GM23338 (cell line): ENCODE data around the gene AGBL4. TPM values are rescaled to one million over a fixed set of nuclear protein-coding genes. Genes with fewer than 3 reads are reported as not detected.

Source experiments
- ATAC-seq: fragments of 200-7000 bp; cut with Tn5 transposase; 3 replicates; pipeline ENCODE4 v1.9.1; 2020
- DNase-seq: peaks from one replicate; pipeline ENCODE4 v3.0.0-alpha.2; 2015; ENCODE audit warnings: low spot score
- H2AFZ ChIP-seq: fragments of 200-600 bp; sonication (generic); 2 replicates; pipeline ENCODE4 v1.8.0; 2016; ENCODE audit warnings: antibody characterized with exemption, mild to moderate bottlenecking, moderate library complexity
- H3F3A ChIP-seq: fragments of 200-600 bp; sonication (generic); replicated peaks from 2 replicates; pipeline ENCODE4 v1.8.0; 2017; ENCODE audit warnings: antibody characterized with exemption, mixed run types, low read depth
- H3K27ac ChIP-seq: fragments of 200-600 bp; sonication (generic); 2 replicates; pipeline ENCODE4 v1.6.1; 2016; ENCODE audit warnings: low read depth
- H3K27me3 ChIP-seq: fragments of 200-600 bp; sonication (generic); 2 replicates; pipeline ENCODE4 v1.8.0; 2016; ENCODE audit warnings: mild to moderate bottlenecking, mixed run types, moderate library complexity; ENCODE audit not compliant: insufficient read depth
- H3K36me3 ChIP-seq: fragments of 200-600 bp; sonication (generic); 2 replicates; pipeline ENCODE4 v1.8.0; 2016; ENCODE audit warnings: mild to moderate bottlenecking; ENCODE audit not compliant: insufficient read depth
- H3K4me1 ChIP-seq: fragments of 200-600 bp; sonication (generic); 2 replicates; pipeline ENCODE4 v1.8.0; 2016; ENCODE audit warnings: mild to moderate bottlenecking, moderate library complexity; ENCODE audit not compliant: insufficient read depth
- H3K4me2 ChIP-seq: fragments of 200-600 bp; sonication (generic); 2 replicates; pipeline ENCODE4 v1.7.1; 2017; ENCODE audit warnings: mixed run types
- H3K4me3 ChIP-seq: fragments of 200-600 bp; sonication (generic); 2 replicates; pipeline ENCODE4 v1.6.1; 2016; ENCODE audit warnings: mixed run types
- H3K79me2 ChIP-seq: fragments of 200-600 bp; sonication (generic); replicated peaks from 2 replicates; pipeline ENCODE4 v1.8.0; 2017; ENCODE audit warnings: mild to moderate bottlenecking; ENCODE audit not compliant: insufficient read depth
- H3K9me2 ChIP-seq: fragments of 200-600 bp; sonication (generic); 2 replicates; pipeline ENCODE4 v1.8.0; 2017; ENCODE audit not compliant: insufficient read depth
- H4K20me1 ChIP-seq: fragments of 200-600 bp; sonication (generic); replicated peaks from 2 replicates; pipeline ENCODE4 v1.8.0; 2017; ENCODE audit warnings: mild to moderate bottlenecking; ENCODE audit not compliant: insufficient read depth
- H3K27ac Mint-ChIP-seq: 2 replicates; pipeline ENCODE4 v1.8.0; 2020; ENCODE audit warnings: inconsistent platforms, mild to moderate bottlenecking, moderate library complexity, mixed read lengths
- H3K27me3 Mint-ChIP-seq: 3 replicates; pipeline ENCODE4 v1.8.0; 2022; ENCODE audit warnings: low read depth, mild to moderate bottlenecking, moderate library complexity, mixed read lengths, inconsistent platforms; ENCODE audit not compliant: insufficient read depth, poor library complexity
- H3K36me3 Mint-ChIP-seq: 3 replicates; pipeline ENCODE4 v1.8.0; 2021; ENCODE audit warnings: low read depth, mild to moderate bottlenecking, inconsistent platforms, moderate library complexity, mixed read lengths
- H3K4me1 Mint-ChIP-seq: 3 replicates; pipeline ENCODE4 v1.8.0; 2020; ENCODE audit warnings: mild to moderate bottlenecking, inconsistent platforms, mixed read lengths
- H3K4me3 Mint-ChIP-seq: 3 replicates; pipeline ENCODE4 v1.8.0; 2021; ENCODE audit warnings: moderate library complexity, mild to moderate bottlenecking, inconsistent platforms, mixed read lengths
- H3K9me3 Mint-ChIP-seq: 3 replicates; pipeline ENCODE4 v1.8.0; 2020; ENCODE audit warnings: moderate library complexity, mild to moderate bottlenecking, inconsistent platforms, mixed read lengths
- CREB1 ChIP-seq: fragments of 250-450 bp; sonication (Bioruptor Pico); IDR thresholded peaks from 2 replicates; pipeline ENCODE4 v1.5.0; 2020; ENCODE audit warnings: low read depth, mild to moderate bottlenecking, moderate library complexity
- CTCF ChIP-seq, 2 experiments: fragments of 200-600 bp in 1 of 2; sonication (generic) in 1 of 2; conservative IDR thresholded peaks; 2 replicates each; pipeline versions ENCODE4 v1.5.1 to v1.6.1; 2016 to 2017; ENCODE audit warnings: antibody characterized with exemption in 2 of 2, low read depth in 2 of 2, mild to moderate bottlenecking in 2 of 2, moderate library complexity in 1 of 2
- ETS1 ChIP-seq: IDR thresholded peaks from 2 replicates; pipeline ENCODE4 v1.6.1; 2016; ENCODE audit warnings: antibody characterized with exemption
- EZH2 ChIP-seq: fragments of 200-600 bp; sonication (generic); IDR thresholded peaks from one replicate; pipeline ENCODE4 v1.8.0; 2017; ENCODE audit warnings: antibody characterized with exemption, mild to moderate bottlenecking, low read depth; ENCODE audit not compliant: unreplicated experiment
- EZH2phosphoT487 ChIP-seq: fragments of 200-600 bp; sonication (generic); IDR thresholded peaks from one replicate; pipeline ENCODE4 v1.8.1; 2018; ENCODE audit warnings: antibody characterized with exemption; ENCODE audit not compliant: unreplicated experiment
- JUNB ChIP-seq: IDR thresholded peaks from one replicate; pipeline ENCODE4 v1.6.1; 2016; ENCODE audit warnings: antibody characterized with exemption; ENCODE audit not compliant: unreplicated experiment
- NANOG ChIP-seq: IDR thresholded peaks from 2 replicates; pipeline ENCODE4 v1.6.1; 2016; ENCODE audit warnings: antibody characterized with exemption, borderline replicate concordance
- POLR2AphosphoS5 ChIP-seq: IDR thresholded peaks from 2 replicates; pipeline ENCODE4 v1.6.1; 2016; ENCODE audit warnings: antibody characterized with exemption, low read depth
- REST ChIP-seq: IDR thresholded peaks from one replicate; pipeline ENCODE4 v1.6.1; 2018; ENCODE audit warnings: antibody characterized with exemption; ENCODE audit not compliant: unreplicated experiment
- STAT1 ChIP-seq: IDR thresholded peaks from one replicate; pipeline ENCODE4 v1.6.1; 2016; ENCODE audit warnings: antibody characterized with exemption; ENCODE audit not compliant: unreplicated experiment
- ZNF114 ChIP-seq: fragments of 250-450 bp; sonication (Bioruptor Pico); IDR thresholded peaks from 2 replicates; pipeline ENCODE4 v1.5.0; 2020; ENCODE audit warnings: mild to moderate bottlenecking, moderate library complexity
- ZNF331 ChIP-seq: fragments of 250-450 bp; sonication (Bioruptor Pico); IDR thresholded peaks from 2 replicates; pipeline ENCODE4 v1.5.0; 2020; ENCODE audit warnings: low read depth, mild to moderate bottlenecking, moderate library complexity
- ZNF462 ChIP-seq: fragments of 250-450 bp; sonication (Bioruptor Pico); IDR thresholded peaks from 2 replicates; pipeline ENCODE4 v1.5.0; 2020; ENCODE audit warnings: mild to moderate bottlenecking, moderate library complexity
- polyA plus RNA-seq: library from polyadenylated mRNA; unstranded; fragments of >200 nt; fragmentation: Nextera tagmentation; extraction: Ambion mirVana; gene quantifications from 2 replicates; pipeline ENCODE4 v1.2.1, GENCODE V29; 2016
- total RNA-seq: library from RNA; depleted of rRNA; stranded (reverse); fragments of >200 nt; shearing (Covaris generic); gene quantifications from 2 replicates; pipeline ENCODE4 v1.2.3, GENCODE V29; 2014

AGBL4 gene
- total and polyA plus RNA-seq, 2 experiments from 2014 or later: 0.91 to 1.5 TPM

GRCh38 chr1:48644905-48645605 lies 1378.7 kb downstream of the AGBL4 start:
- Histone ChIP-seq H3K27ac (no peak overlapping the region), H2AFZ (peak overlapping the region; percentile 9; the same call in 1 of the 2 replicates), H3K4me2 (no peak overlapping the region), H3K27me3 (no peaks in the 10 kb centered on the region), H3K9me2 (peaks cover 5% of the 10 kb centered on the region; the same call in 1 of the 2 replicates), H4K20me1 (no peaks in the 10 kb centered on the region), H3F3A (no peaks in the 10 kb centered on the region), H3K4me1 (no peaks in the 10 kb centered on the region; the same call in 1 of the 2 replicates), H3K4me3 (no peak overlapping the region), H3K36me3 (no peaks in the 10 kb centered on the region), H3K79me2 (no peaks in the 10 kb centered on the region)
- H3K9me3 Mint-ChIP-seq: no peaks in the 10 kb centered on the region
- H3K36me3 Mint-ChIP-seq: no peaks in the 10 kb centered on the region
- TF ChIP-seq ZNF331 (CRISPR knock-in tag) (no peak), ETS1 (no peak), STAT1 (no peak), EZH2phosphoT487 (no peak), ZNF114 (CRISPR knock-in tag) (no peak), POLR2AphosphoS5 (no peak), CTCF (conservative IDR thresholded peaks at IDR 0.05; ENCODE audit: low read depth in 2 of 2) (no peak), JUNB (no peak), NANOG (no peak), ZNF462 (no peak), REST (no peak), EZH2 (no peak), CREB1 (CRISPR knock-in tag) (no peak)
- no peak overlapping the region for H3K4me3 Mint-ChIP-seq
- ATAC-seq (no peak), DNase-seq (no peak)
- no peak overlapping the region for H3K27ac Mint-ChIP-seq
- peaks cover 1% of the 10 kb centered on the region for H3K27me3 Mint-ChIP-seq
- H3K4me1 Mint-ChIP-seq: peaks cover 15% of the 10 kb centered on the region
